ENCODE data around the gene HMCN1. TPM values are rescaled to one million over a fixed set of nuclear protein-coding genes. Genes with fewer than 3 reads are reported as not detected.

HMCN1 gene
- polyA plus RNA-seq, 1 of the 3 experiments (the other 2 are of a cell fraction), result 59.5 TPM

DNA sequence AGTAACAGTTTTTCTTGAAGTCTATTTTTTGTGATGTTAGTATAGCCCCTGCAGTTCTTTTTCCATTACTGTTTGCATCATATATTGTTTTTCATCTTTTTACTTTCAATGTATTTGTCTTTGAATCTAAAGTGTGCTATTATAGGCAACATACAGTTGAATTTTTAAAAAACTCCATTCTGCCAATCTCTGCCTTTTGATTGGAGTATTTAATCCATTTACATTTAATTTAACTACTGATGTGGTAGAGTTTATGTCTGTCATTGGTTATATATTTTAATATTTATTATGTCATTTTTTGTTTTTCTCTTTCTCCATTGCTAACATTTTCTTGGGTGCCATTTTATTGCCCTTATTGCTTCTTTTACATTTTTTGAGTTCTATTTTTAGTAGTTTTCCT lies 296.3 kb downstream of the HMCN1 start:
- H3K9me3 ChIP-seq, result peaks cover 14% of the 10 kb centered on the region; the same call in 1 of the 2 replicates
- CTCF ChIA-PET, result no interaction called here
- no peak overlapping the region for H3K4me3 ChIP-seq (ENCODE audit: low read depth in 2 of 2, low read length in 1 of 2)
- no peak overlapping the region for H3K4me2 ChIP-seq
- no peak for DNase-seq
- POLR2A ChIA-PET, result no interaction called here
- H3K27ac ChIP-seq (ENCODE audit: low read depth in 2 of 2, low read length in 1 of 2), result no peak overlapping the region
- H3K4me1 ChIP-seq (ENCODE audit: control insufficient read depth in 1 of 2, insufficient read depth in 2 of 2, low read depth in 1 of 2, low read length in 1 of 2), result no peaks in the 10 kb centered on the region; a peak in 1 of 4 replicates
- no peak overlapping the region for H2AFZ ChIP-seq (ENCODE audit: low read depth)
- H3K79me2 ChIP-seq (ENCODE audit: insufficient read depth), result no peaks in the 10 kb centered on the region
- H3F3A ChIP-seq (replicated peaks; ENCODE audit: insufficient read depth), result no peaks in the 10 kb centered on the region
- H4K20me1 ChIP-seq (ENCODE audit: insufficient read depth), result no peaks in the 10 kb centered on the region
- H3K27me3 ChIP-seq (ENCODE audit: insufficient read depth), result no peaks in the 10 kb centered on the region
- no peak overlapping the region for H3K9ac ChIP-seq
- H3K36me3 ChIP-seq (replicated peaks in 1 of 2; ENCODE audit: control insufficient read depth in 1 of 2, insufficient read depth in 2 of 2, low read length in 1 of 2), result peaks cover 9 to 16% of the 10 kb centered on the region in 2 experiments
- H3K9me2 ChIP-seq, result no peaks in the 10 kb centered on the region
- TF ChIP-seq RFX5 (IDR thresholded peaks at IDR 0.05; ENCODE audit: low read length) (no peak), MXI1 (IDR thresholded peaks at IDR 0.05; ENCODE audit: low read depth, low read length) (no peak), ZBTB33 (IDR thresholded peaks at IDR 0.05; ENCODE audit: borderline replicate concordance, low read depth) (no peak), ELF1 (IDR thresholded peaks at IDR 0.05) (no peak), FOXJ3 (CRISPR knock-in tag; IDR thresholded peaks at IDR 0.05) (no peak), EZH2phosphoT487 (IDR thresholded peaks at IDR 0.05; ENCODE audit: borderline replicate concordance, low read depth) (no peak), TAF1 (IDR thresholded peaks at IDR 0.05; ENCODE audit: borderline replicate concordance, low read depth, low read length) (no peak), GATA2 (CRISPR knock-in tag; IDR thresholded peaks at IDR 0.05) (no peak), SIN3A (IDR thresholded peaks at IDR 0.05; ENCODE audit: borderline replicate concordance, low read depth, low read length) (no peak), NRF1 (IDR thresholded peaks at IDR 0.05; ENCODE audit: low read depth, low read length) (no peak), JUND (IDR thresholded peaks at IDR 0.05) (no peak)
- TF ChIP-seq, protein P1, sequence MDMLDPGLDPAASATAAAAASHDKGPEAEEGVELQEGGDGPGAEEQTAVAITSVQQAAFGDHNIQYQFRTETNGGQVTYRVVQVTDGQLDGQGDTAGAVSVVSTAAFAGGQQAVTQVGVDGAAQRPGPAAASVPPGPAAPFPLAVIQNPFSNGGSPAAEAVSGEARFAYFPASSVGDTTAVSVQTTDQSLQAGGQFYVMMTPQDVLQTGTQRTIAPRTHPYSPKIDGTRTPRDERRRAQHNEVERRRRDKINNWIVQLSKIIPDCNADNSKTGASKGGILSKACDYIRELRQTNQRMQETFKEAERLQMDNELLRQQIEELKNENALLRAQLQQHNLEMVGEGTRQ (IDR thresholded peaks at IDR 0.05; ENCODE audit: borderline replicate concordance, low read depth, low read length), result no peak

- DNase-seq, result no peak
These were observed 299.7 kb downstream of the HMCN1 start for GRCh38 chr1:186033847-186034271.

More at GRCh38 chr1:186033847-186034271, 299.7 kb downstream of the HMCN1 start:
- no peaks in the 10 kb centered on the region for H3F3A ChIP-seq (replicated peaks; ENCODE audit: insufficient read depth)
- H3K9me3 ChIP-seq, result peaks cover 14% of the 10 kb centered on the region
- H3K36me3 ChIP-seq (replicated peaks in 1 of 2; ENCODE audit: control insufficient read depth in 1 of 2, insufficient read depth in 2 of 2, low read length in 1 of 2), result peaks cover 13 to 18% of the 10 kb centered on the region in 2 experiments
- H3K9ac ChIP-seq, result no peak overlapping the region
- H3K79me2 ChIP-seq (ENCODE audit: insufficient read depth), result no peaks in the 10 kb centered on the region
- H3K4me3 ChIP-seq (ENCODE audit: low read depth in 2 of 2, low read length in 1 of 2), result no peak overlapping the region
- no peak overlapping the region for H2AFZ ChIP-seq (ENCODE audit: low read depth)
- ChIA-PET CTCF (interaction anchor here (0.7 kb wide), 1 partner anchor 1015 kb away, joined by 3 read pairs; no protein-coding TSS in a partner anchor), POLR2A (no interaction called here)
- H4K20me1 ChIP-seq (ENCODE audit: insufficient read depth), result no peaks in the 10 kb centered on the region
- 4% methylated on average over 2 of the region's 2 CpGs for WGBS (ENCODE audit: low lambda C conversion rate)
- no peaks in the 10 kb centered on the region for H3K27me3 ChIP-seq (ENCODE audit: insufficient read depth)
- no peak overlapping the region for H3K4me2 ChIP-seq
- TF ChIP-seq PBX3 (IDR thresholded peaks at IDR 0.05) (0 out of 2 replicates have a peak, but pooled peaks have one; percentile 19), NFIC (IDR thresholded peaks at IDR 0.05; ENCODE audit: borderline replicate concordance) (peak; percentile 74), FOXJ3 (CRISPR knock-in tag; IDR thresholded peaks at IDR 0.05) (no peak), JUND (IDR thresholded peaks at IDR 0.05) (0 out of 2 replicates have a peak, but pooled peaks have one; percentile 15), GABPA (IDR thresholded peaks at IDR 0.05; ENCODE audit: low read depth) (no peak), TCF12 (IDR thresholded peaks at IDR 0.05) (peak; percentile 47; the same call in 1 of the 2 replicates), SMC3 (IDR thresholded peaks at IDR 0.05; ENCODE audit: low read depth, low read length) (no peak)
- H3K27ac ChIP-seq (ENCODE audit: low read depth in 2 of 2, low read length in 1 of 2), result peak overlapping the region; percentile 21 to 64; a peak in 3 of 4 replicates
- H3K9me2 ChIP-seq, result no peaks in the 10 kb centered on the region
- no peaks in the 10 kb centered on the region; a peak in 1 of 4 replicates for H3K4me1 ChIP-seq (ENCODE audit: control insufficient read depth in 1 of 2, insufficient read depth in 2 of 2, low read depth in 1 of 2, low read length in 1 of 2)
